NCI-H2107 (cell line): ENCODE measurements around the gene STK24.

Source experiments
- DNase-seq: peaks from one replicate; lab custom pipeline; 2025; lab: John Stamatoyannopoulos, UW

Gene STK24

GRCh38 chr13:98510156-98510509, 66.8 kb downstream of the STK24 start:
- no peak for DNase-seq

GRCh38 chr13:98509271-98510155, 67.4 kb downstream of the STK24 start:
- DNase-seq: no peak

- no peak for DNase-seq
Measured at GRCh38 chr13:98508685-98509084, 68.2 kb downstream of the STK24 start.

- no peak for DNase-seq
Measured at GRCh38 chr13:98508280-98508679, 68.6 kb downstream of the STK24 start.

- peak; percentile 60 for DNase-seq
Measured at GRCh38 chr13:98507282-98507797, 69.6 kb downstream of the STK24 start.

GRCh38 chr13:98506728-98507230, 70.1 kb downstream of the STK24 start:
- no peak for DNase-seq

- DNase-seq: no peak
Measured at GRCh38 chr13:98506322-98506721, 70.6 kb downstream of the STK24 start.

- DNase-seq: no peak
Measured at GRCh38 chr13:98505217-98505616, 71.7 kb downstream of the STK24 start.

- no peak for DNase-seq
Measured at GRCh38 chr13:98504371-98504963, 72.4 kb downstream of the STK24 start.

GRCh38 chr13:98504029-98504351, 72.9 kb downstream of the STK24 start:
- no peak for DNase-seq

GRCh38 chr13:98503175-98504028, 73.5 kb downstream of the STK24 start:
- no peak for DNase-seq

- DNase-seq: no peak
Measured at GRCh38 chr13:98500963-98501421, 75.9 kb downstream of the STK24 start.

- no peak for DNase-seq
Measured at GRCh38 chr13:98496966-98497365, 79.9 kb downstream of the STK24 start.

- no peak for DNase-seq
Measured at GRCh38 chr13:98496479-98496791, 80.5 kb downstream of the STK24 start.

- DNase-seq: no peak
Measured at GRCh38 chr13:98495627-98496478, 81.1 kb downstream of the STK24 start.

GRCh38 chr13:98494769-98495168, 82.1 kb downstream of the STK24 start:
- no peak for DNase-seq

GRCh38 chr13:98493042-98493712, 83.7 kb downstream of the STK24 start:
- no peak for DNase-seq

- DNase-seq: no peak
Measured at GRCh38 chr13:98492335-98493041, 84.4 kb downstream of the STK24 start.

- no peak for DNase-seq
Measured at GRCh38 chr13:98490866-98491265, 86.0 kb downstream of the STK24 start.

GRCh38 chr13:98490195-98490836, 86.6 kb downstream of the STK24 start:
- no peak for DNase-seq
